ENCODE measurements around the gene BAIAP2.

BAIAP2 gene

DNA sequence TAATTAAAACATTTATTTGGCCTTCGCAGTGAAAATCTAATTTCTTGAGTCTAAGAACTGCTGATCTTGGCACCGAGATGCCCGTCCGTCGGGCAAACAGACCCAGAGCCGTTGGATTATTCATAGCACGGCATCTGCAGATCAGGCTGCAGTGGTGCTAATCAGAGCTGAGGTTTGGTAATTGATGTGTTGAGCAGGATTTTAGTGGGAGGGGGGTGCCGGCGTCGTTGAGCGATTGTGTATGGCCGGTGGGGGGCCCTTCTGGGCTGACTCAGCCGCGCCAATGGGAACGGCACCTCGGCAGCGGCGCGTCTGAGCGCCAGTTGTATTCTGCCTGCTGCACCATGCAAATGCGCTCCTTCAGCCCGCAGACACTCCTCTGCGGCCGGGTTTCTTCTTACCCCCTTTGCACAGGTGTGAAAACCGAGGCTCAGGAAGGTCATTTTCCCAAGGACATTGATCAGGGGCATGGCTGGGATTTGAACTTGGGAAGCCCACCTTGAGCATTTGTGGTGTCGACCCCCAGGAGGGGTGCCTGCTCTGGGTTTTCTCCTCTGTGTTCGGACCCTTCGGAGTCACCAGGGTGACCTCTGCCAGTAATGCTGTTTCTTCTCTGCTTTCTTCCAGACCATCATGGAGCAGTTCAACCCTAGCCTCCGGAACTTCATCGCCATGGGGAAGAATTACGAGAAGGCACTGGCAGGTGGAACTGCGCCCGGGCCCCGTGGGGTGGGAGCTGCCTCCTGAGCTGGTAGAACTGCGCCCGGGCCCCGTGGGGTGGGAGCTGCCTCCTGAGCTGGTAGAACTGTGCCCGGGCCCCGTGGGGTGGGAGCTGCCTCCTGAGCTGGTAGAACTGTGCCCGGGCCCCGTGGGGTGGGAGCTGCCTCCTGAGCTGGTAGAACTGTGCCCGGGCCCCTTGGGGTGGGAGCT lies 18.4 kb downstream of the BAIAP2 start:
- DNase-seq (ENCODE audit: low read depth): no peak

DNA sequence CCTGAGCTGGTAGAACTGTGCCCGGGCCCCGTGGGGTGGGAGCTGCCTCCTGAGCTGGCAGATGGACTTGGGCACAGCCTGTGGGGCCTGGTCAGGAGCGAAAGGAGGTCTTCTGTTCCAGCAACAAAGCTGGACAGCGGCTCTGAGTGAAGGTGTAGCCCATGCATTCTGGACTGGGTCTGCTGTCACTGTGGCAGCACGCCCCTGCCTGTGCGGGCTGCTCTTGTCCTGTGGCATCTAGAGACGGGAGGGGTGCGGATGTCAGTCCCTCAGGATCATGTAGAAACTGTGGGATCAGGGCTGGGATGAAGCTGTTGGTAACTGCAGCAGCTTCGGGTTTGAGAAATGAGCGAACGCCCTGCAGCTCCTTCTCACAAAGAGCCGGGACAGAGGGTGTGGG lies 19.4 kb downstream of the BAIAP2 start:
- no peak for DNase-seq (ENCODE audit: low read depth)

DNA sequence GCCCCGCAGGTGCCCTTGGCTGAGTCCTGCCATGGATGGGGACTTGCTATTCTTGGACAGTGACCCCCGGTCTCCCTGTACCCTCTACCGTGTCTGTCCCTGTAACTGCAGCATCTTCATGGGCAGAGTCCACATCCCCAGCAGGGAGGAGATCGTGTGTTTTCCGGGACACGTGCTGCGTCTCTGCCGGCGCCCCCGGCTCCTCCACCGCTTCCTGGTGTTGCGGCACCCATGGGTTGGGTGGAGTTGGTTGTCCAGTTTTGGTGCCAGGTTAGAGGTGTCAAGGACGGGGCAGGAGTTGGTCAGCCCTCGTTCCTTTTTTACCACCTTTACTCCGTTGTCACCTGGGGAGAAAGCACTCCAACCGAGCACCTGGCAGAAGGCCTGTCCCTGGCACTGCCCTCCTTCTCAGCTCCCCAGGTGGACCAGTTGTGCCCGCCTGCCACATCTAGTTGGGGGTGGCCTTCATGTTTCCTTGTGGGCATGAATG lies 20.0 kb downstream of the BAIAP2 start:
- no peak for DNase-seq (ENCODE audit: low read depth)

- no peak for DNase-seq (ENCODE audit: low read depth)
Measured at GRCh38 chr17:81056312-81056711, 21.4 kb downstream of the BAIAP2 start.

GRCh38 chr17:81057079-81057730 lies 22.3 kb downstream of the BAIAP2 start:
- no peak for DNase-seq (ENCODE audit: low read depth)

GRCh38 chr17:81057777-81058176 lies 22.8 kb downstream of the BAIAP2 start:
- no peak for DNase-seq (ENCODE audit: low read depth)

DNA sequence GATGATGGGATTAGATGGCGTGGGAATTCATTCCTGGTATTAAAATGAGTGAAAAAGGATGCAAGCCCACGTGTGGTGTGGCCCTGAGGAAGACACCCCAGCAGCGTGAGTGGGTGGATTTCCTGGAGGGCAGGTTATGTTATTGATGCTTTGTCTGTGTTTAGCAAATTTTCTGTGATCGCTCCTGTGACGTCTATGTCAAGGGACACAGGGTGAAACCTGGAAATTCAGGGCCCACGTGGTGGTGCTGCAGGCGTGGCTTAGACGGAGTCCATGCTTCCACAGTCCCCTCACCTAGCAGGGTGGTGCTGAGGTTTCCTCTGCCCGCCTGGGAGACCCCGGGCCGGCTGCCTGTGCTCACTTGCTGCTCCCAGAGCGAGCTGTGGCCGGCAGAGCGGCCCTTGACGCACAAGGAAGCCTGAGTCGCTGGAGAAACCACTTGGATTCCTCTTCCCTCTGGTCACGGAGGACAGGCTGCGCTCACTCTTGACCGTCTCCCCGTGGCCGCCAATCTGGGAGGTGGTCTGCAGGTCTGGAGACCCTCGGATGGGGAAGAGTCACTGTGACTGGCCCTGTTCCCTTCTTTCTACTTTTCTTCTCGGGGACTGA lies 23.4 kb downstream of the BAIAP2 start:
- no peak for DNase-seq (ENCODE audit: low read depth)

DNA sequence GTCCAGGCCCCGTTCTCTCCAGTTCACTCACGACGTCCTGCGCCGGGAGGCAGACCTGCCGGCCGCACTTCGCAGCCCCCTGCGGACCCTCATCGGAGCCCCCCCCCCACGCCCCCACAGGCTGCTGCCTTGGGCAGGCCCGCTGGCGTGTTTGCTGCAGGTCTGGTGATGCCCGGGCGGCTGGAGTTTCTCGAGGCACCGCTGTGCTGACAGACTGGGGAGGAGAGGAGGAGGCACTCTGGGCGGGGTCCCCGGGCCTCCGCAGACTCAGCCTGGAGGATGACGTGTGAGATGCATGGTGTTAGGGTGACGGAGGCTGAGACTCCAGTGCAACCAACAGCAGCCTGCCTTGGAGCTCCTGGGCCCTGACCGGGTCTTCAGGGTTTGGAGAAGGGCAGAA lies 24.1 kb downstream of the BAIAP2 start:
- DNase-seq (ENCODE audit: low read depth): no peak

DNA sequence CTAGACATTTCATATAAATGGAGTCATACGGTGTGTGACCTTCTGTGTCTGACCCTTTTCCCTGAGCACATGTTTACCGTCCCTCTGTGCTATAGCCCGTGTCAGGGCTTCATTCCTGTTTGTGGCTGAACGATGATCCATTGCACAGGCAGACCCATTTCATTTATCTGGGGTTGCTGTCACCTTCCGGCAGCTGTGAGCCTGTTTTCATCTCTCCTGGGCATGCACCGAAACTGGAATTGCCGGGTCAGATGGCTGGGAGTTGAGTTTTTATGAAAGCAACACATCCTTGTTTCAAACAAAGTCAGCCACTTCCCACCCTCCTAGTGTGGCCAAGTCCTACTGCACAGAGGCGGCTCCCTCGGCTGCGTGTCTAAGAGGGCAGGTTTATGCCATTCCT lies 25.5 kb downstream of the BAIAP2 start:
- no peak for DNase-seq (ENCODE audit: low read depth)

GRCh38 chr17:81061027-81061735 lies 26.2 kb downstream of the BAIAP2 start:
- DNase-seq (ENCODE audit: low read depth): no peak

- DNase-seq (ENCODE audit: low read depth): no peak
Measured at GRCh38 chr17:81062014-81062780, 27.2 kb downstream of the BAIAP2 start.

GRCh38 chr17:81063106-81064093 lies 28.4 kb downstream of the BAIAP2 start:
- no peak for DNase-seq (ENCODE audit: low read depth)

DNA sequence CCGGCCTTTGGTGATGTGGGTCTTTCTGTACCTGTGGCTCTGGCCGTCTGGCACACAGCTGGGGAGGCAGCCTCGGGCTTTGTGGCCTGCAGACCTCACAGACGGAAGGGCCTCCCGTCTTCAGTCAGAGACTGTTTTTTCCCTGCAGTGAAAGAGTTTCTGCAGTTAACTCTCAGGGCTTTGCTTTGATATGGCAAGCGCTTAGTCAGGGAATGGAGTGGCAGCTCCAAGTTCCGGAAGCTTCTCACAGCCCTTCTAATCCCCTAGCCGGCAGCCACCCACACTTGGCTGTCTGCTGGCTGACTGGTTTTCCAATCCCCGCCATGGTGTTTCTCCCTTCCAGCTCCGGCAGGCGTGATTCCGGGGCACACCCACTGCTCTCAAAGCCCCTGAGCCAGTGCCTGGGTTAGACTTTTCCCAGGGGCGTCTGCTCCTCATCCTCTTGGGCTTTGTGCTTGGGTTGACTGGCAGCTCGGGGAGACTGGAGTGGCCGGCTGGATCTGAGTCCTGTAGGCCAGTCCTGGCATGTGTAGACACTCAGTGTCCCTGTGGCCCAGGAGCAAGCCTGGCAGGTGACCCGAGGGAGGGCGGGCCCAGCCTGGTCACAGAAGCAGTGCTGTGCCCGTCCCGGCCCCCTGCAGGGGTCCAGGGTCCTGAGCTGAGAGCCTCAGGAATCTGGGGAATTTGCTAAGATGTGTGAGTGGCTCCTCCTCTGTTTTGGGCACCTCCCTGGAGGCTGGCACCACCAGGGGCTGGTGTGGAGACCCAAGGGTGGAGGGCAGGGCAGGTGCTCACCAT lies 29.9 kb downstream of the BAIAP2 start:
- DNase-seq (ENCODE audit: low read depth): no peak

GRCh38 chr17:81065500-81065899 lies 30.5 kb downstream of the BAIAP2 start:
- no peak for DNase-seq (ENCODE audit: low read depth)

- DNase-seq (ENCODE audit: low read depth): no peak
Measured at GRCh38 chr17:81066072-81066471, 31.1 kb downstream of the BAIAP2 start.

DNA sequence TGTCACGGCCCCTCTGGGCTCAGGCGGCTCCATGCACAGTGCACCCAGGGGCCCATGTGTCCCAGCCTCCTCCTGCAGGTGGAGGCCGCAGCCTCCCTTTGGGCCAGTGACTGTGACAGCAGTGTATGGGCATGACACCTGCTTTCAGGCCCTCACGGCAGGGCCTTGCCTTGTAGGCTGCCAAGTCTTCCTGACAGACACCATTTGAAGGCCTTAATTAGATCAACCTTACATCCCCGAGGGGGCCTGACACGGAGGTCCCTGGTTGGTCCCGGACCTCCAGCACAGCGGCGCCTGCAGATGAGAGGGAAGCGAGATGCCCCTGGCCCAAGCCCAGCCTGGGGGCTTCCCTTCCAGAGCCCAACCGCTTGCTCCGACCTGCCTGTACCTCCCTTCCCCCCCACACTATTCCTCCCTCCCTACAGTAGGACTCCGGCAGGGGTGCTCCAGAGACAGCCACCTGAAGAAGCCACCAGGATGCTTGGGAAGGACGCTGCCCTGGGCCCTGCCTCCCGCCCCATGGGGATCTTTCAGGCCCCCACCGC lies 31.9 kb downstream of the BAIAP2 start:
- no peak for DNase-seq (ENCODE audit: low read depth)

DNA sequence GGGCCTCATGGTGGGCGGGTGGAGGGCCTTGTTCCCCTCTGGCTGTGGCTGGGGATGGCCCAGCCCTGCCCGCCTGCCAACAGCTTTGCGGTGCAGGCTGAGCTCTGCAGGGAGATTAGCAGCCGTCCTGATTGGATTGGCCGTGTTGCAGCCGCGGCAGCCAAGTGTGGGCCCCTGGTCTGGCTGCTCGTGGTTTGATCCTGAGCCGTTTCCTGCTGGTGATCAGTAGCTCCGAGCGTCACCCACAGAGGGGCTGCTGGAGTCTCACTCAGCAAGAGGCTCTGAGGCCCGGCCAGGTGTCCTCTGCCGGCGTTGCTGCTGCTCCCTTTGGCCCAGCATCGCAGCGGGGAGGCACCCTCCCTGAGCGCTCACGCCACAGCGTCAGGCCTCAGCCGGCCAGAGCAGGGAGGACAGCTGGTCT lies 32.5 kb downstream of the BAIAP2 start:
- DNase-seq (ENCODE audit: low read depth): no peak

GRCh38 chr17:81068411-81069134 lies 33.6 kb downstream of the BAIAP2 start:
- DNase-seq (ENCODE audit: low read depth): no peak

All from HS-5 (cell line).